Ovary (tissue), 9 donors: ENCODE results near the gene PDC. TPM values are rescaled to one million over a fixed set of nuclear protein-coding genes. Genes with fewer than 3 reads are reported as not detected.
"Not testable (repeated sequence)": the region's sequence is repeated elsewhere in the genome, so short reads cannot be mapped to it uniquely, and the experiment has no call there.

ENCODE experiments used
- DNase-seq, 5 donors: peaks; one replicate each; pipeline ENCODE4 v3.0.0-alpha.2; 2019 to 2020
- H3K27ac ChIP-seq, 2 donors: fragments of 200-600 bp; one replicate each; pipeline versions ENCODE4 v1.5.1 to v1.8.0; 2019 to 2022
- H3K27me3 ChIP-seq: fragments of 200-600 bp; one replicate; pipeline ENCODE4 v1.8.0; 2022
- H3K36me3 ChIP-seq: fragments of 200-600 bp; sonication (generic); one replicate; pipeline ENCODE4 v1.5.1; 2019
- H3K4me1 ChIP-seq: one replicate; pipeline ENCODE4 v1.8.1; 2013; ENCODE audit warnings: mild to moderate bottlenecking, moderate library complexity; ENCODE audit not compliant: insufficient read depth
- H3K4me3 ChIP-seq: fragments of 200-600 bp; sonication (generic); one replicate; pipeline ENCODE4 v1.5.1; 2017
- H3K9me3 ChIP-seq, 2 donors: fragments of 200-600 bp in 1 of 2; sonication (generic) in 1 of 2; one replicate each; pipeline versions ENCODE4 v1.5.1 to v1.8.1; 2013 to 2019; ENCODE audit warnings: mild to moderate bottlenecking in 1 of 2, moderate library complexity in 1 of 2
- CTCF ChIP-seq, 3 donors: fragments of 450-650 bp in 2 of 3; fragments of 200-600 bp in 1 of 3; IDR thresholded peaks; one replicate each; pipeline versions ENCODE4 v1.5.1 to v1.8.0; 2016 to 2022; ENCODE audit warnings: antibody characterized with exemption in 3 of 3, mild to moderate bottlenecking in 1 of 3
- EP300 ChIP-seq: sonication (generic); formaldehyde crosslinking; IDR thresholded peaks from one replicate; pipeline ENCODE4 v1.6.1; 2017; ENCODE audit warnings: antibody characterized with exemption
- POLR2A ChIP-seq: fragments of 450-650 bp; IDR thresholded peaks from one replicate; pipeline ENCODE4 v1.6.1; 2017; ENCODE audit warnings: antibody characterized with exemption, mild to moderate bottlenecking, moderate library complexity
- WGBS, 3 donors: extraction: QIAGEN DNeasy Blood & Tissue Kit in 1 of 3; methylation state at CpG; one replicate each; pipeline versions ENCODE4 v1.1.5 to v1.1.7; 2013 to 2017; 5-methylcytosine and 5-hydroxymethylcytosine counted together
- intact Hi-C, 4 donors: fragments of 100-400 bp; cut with DNase I; formaldehyde crosslinking; loops; one replicate each; pipeline versions ENCODE4 v1.11.0 to v1.15.1; 2022 to 2023
- polyA plus RNA-seq, 2 donors: library from polyadenylated mRNA; stranded (reverse); fragments of 200-250 nt in 1 of 2; fragments of 350-450 nt in 1 of 2; fragmentation: Illumina TruSeq in 1 of 2; extraction: RNeasy Lipid Tissue Mini Kit (QIAGEN cat#74804) in 1 of 2; gene quantifications; one replicate each; pipeline ENCODE4 v1.2.3, GENCODE V29; 2013 to 2014
- total RNA-seq, 7 donors: library from RNA; depleted of rRNA in 2 of 7; stranded (reverse); fragments of >200 nt in 2 of 7; fragmentation: NEBNext Ultra II Directional in 3 of 7; extraction: Animal tissue kit (Norgen Biotek cat#: 25700) in 3 of 7; gene quantifications; one replicate each; pipeline versions ENCODE4 v1.1.0 to v1.2.4, GENCODE V29; 2016 to 2023
- donor health status: DM: no; HTN: no; CAD: no; lungs with moderate emphysema.
- donor health status: DM: no; HTN: no; CAD: no.
- donor health status: Bipolar disorder and iron deficiency.
- donor health status: DM: yes; HTN: yes; CAD: no.
- donor health status: DM: no; HTN: no; CAD: no.
- donor health status: DM: yes; HTN: yes; CAD: no.

Gene PDC
- total and polyA plus RNA-seq, 9 donors: not detected

- intact Hi-C loops: no loop called here
- Histone ChIP-seq H3K4me1 (no peaks in the 10 kb centered on the region), H3K36me3 (no peaks in the 10 kb centered on the region), H3K27me3 (no peaks in the 10 kb centered on the region), H3K9me3 (no peaks in the 10 kb centered on the region), H3K27ac (no peak overlapping the region), H3K4me3 (no peak overlapping the region)
- 79 to 84% (median 83%) methylated on average over 4 of the region's 4 CpGs for WGBS, 3 donors
- no peak for DNase-seq
- TF ChIP-seq POLR2A: no peak
- no peak for TF ChIP-seq EP300
- TF ChIP-seq CTCF (IDR thresholded peaks at IDR 0.05): no peak
Measured at GRCh38 chr1:186473047-186473446, 12.1 kb upstream of the PDC start.

DNA sequence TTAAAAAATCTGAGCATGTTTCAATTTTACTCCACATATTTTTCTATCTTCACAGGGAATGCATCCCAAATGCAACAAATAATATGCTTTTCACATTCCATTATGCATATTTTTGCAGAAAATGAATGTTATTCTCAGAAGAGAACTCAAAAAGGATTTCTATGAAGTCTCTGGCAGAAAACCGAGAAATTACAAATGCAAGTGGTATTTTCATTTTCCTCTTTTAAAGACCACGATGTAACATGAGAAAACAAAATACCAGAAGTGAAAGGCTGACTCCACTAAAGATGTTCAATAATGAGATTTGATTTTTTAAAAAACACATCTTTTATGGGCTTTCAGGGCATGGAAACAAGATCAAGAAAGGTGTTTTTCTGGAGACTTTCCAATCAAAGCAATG, 5.0 kb upstream of the PDC start:
- TF ChIP-seq EP300: no peak
- no peak for TF ChIP-seq CTCF (IDR thresholded peaks at IDR 0.05)
- TF ChIP-seq POLR2A: no peak
- no peak for DNase-seq
- Histone ChIP-seq H3K27ac (no peak overlapping the region), H3K9me3 (no peaks in the 10 kb centered on the region), H3K36me3 (no peaks in the 10 kb centered on the region), H3K4me3 (no peak overlapping the region), H3K27me3 (no peaks in the 10 kb centered on the region), H3K4me1 (no peaks in the 10 kb centered on the region)
- WGBS, 3 donors: 20 to 29% (median 27%) methylated on average over 2 of the region's 2 CpGs
- intact Hi-C loops: no loop called here

GRCh38 chr1:186465491-186465890, 4.6 kb upstream of the PDC start:
- DNase-seq, intact Hi-C loops, H3K4me1 ChIP-seq, H3K27ac ChIP-seq, H3K4me3 ChIP-seq, H3K36me3 ChIP-seq, H3K27me3 ChIP-seq, H3K9me3 ChIP-seq: not testable (repeated sequence)

DNA sequence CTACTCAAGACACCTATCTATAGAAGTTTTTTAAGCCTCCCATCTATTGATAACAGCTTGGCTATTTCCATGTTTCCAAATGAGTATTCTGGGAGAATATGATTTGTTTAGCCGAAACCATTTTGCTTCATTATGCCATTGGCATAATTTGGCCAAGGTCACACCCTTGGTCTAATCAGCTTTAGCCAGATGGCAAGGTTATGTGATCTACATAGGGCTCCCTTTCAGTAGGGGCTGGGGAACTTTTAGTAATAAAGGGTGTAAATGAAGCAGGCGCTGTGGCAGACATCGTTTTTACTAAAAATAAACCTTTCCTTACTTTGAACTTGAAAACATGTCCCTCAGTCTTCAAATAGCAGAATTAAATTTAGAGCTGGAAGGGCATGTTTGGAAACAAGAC, 3.0 kb upstream of the PDC start:
- intact Hi-C loops: no loop called here
- no peaks in the 10 kb centered on the region for H3K4me1 ChIP-seq
- no peak overlapping the region for H3K4me3 ChIP-seq
- 83 to 93% (median 90%) methylated on average over 3 of the region's 3 CpGs for WGBS, 3 donors
- no peak overlapping the region for H3K27ac ChIP-seq
- H3K36me3 ChIP-seq: no peaks in the 10 kb centered on the region
- no peaks in the 10 kb centered on the region for H3K9me3 ChIP-seq
- no peak for TF ChIP-seq POLR2A
- TF ChIP-seq EP300: no peak
- TF ChIP-seq CTCF (IDR thresholded peaks at IDR 0.05): no peak
- H3K27me3 ChIP-seq: no peaks in the 10 kb centered on the region
- DNase-seq: no peak

GRCh38 chr1:186463511-186463910, 2.6 kb upstream of the PDC start:
- 50 to 57% (median 50%) methylated on average over 5 of the region's 5 CpGs for WGBS, 3 donors
- no peaks in the 10 kb centered on the region for H3K27me3 ChIP-seq
- no peaks in the 10 kb centered on the region for H3K9me3 ChIP-seq
- intact Hi-C loops: no loop called here
- H3K27ac ChIP-seq: no peak overlapping the region
- no peaks in the 10 kb centered on the region for H3K36me3 ChIP-seq
- H3K4me3 ChIP-seq: no peak overlapping the region
- no peaks in the 10 kb centered on the region for H3K4me1 ChIP-seq
- TF ChIP-seq EP300: no peak
- no peak for TF ChIP-seq POLR2A
- TF ChIP-seq CTCF (IDR thresholded peaks at IDR 0.05): no peak
- no peak for DNase-seq

DNA sequence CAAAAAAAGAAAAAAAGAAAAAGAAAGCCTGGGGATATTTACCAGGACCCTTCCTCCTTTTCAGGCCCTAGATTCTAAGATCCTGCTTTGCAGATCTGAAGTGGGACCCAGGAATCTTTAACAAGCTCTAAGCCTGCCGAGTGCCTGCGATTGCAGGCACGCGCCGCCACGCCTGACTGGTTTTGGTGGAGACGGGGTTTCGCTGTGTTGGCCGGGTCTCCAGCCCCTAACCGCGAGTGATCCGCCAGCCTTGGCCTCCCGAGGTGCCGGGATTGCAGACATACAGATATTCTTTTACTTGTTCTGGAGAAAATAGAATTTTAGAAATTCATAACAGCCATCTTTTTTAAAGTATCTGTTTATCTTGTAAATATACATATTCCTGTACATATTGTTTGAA, 1.8 kb downstream of the PDC start:
- H3K36me3 ChIP-seq, DNase-seq, intact Hi-C loops, H3K4me1 ChIP-seq, H3K27ac ChIP-seq, H3K9me3 ChIP-seq, H3K27me3 ChIP-seq, H3K4me3 ChIP-seq: not testable (repeated sequence)
- WGBS, 3 donors: 96 to 97% (median 96%) methylated on average over 14 of the region's 14 CpGs
